Astrocyte of the hippocampus (primary cell): ENCODE measurements around the gene FUOM.
A peak's percentile ranks its signal among the peaks of the same experiment; 100 is the strongest.

Experiments
- DNase-seq: peaks from one replicate; pipeline ENCODE4 v3.0.0; 2011; ENCODE audit warnings: low read depth, low spot score

The FUOM gene

DNA sequence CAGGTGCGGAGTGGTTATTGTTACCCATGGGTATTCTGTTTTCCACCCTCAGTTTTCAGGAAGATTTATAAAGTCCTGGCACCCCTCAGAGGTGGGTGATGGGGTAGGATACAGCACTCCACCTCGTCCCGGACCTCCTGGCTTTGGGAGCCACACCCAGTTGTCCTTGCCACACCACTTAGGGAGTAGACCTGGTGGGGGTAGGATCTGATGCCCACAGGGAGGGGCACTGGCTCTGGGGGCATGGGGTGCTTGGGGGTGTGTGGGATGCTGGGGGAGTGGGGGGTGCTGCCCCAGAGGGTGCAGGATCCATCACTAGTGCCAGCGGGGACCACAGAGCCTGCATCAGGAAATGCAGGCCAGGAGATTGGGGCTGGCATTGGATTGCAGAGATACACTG, 44.6 kb downstream of the FUOM start:
- DNase-seq = no peak

DNA sequence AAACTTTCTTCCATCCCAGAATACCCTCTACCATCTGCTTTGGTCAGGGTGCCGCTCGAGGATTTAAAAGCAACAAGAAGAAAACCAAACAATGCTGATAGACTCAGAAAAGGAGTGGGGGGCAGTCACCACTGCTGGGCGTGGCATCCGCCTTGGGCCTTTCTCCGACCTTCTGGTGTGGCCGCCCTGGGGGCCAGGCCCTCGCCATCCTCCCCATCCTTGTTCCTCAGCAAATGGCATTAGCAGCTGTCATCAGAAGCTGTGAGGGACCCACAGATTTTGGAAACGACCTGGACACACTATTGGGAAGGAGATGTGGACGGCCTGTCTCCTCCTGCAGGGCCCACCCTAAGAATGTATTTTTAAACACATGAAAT, 45.1 kb downstream of the FUOM start:
- DNase-seq = no peak

DNA sequence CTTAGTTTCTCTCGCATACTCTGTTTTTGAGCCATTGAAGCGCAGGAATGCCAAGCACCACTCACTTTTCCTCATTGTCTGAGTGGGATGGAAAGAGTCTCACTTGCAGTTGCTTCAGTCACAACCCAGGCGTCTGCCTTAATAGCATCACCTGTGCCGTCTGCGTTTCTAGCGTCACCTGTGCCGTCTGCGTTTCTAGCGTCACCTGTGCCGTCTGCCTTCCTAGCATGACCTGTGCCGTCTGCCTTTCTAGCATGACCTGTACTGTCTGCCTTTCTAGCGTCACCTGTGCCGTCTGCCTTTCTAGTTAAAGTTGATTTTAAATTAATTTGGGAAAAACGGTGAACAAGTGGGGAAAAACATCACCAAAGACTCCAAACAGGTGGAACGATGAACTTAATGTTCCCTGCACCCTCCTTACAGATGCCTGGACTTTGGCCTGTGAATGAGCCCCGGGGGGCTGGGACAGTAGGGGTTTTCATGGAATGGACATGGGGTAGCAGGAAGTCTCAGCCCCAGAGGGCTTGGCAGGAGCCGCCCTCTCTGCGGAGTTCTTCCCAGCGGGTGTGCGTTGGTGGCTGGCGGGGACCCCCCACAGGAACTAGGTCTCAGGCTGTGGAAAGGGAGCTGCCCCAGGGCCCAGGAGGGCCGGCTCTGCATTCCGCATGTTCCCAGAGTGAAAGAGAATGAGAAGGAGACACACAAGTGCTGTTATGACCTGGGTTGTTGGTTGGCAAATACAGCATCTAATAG, 45.6 kb downstream of the FUOM start:
- no peak for DNase-seq

DNA sequence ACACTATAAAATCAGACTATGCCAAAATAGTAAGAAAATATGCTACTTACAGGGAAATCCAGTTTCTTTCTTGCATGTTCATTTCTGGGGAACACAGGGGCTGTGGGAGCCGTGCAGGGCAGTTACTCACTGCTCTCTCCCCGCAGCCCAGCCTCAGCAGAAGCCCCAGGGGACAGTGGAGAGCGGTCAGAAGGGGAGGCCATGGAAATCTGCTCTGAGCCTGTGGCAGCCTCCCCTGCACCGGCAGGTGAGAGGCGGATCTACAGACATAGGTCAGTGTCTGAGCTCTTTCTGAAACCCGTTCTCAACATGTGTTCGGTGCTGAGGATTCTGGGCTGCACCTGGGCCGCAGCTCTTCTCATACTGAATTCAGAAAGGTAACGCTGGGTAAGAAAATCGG, 46.2 kb downstream of the FUOM start:
- no peak for DNase-seq

DNA sequence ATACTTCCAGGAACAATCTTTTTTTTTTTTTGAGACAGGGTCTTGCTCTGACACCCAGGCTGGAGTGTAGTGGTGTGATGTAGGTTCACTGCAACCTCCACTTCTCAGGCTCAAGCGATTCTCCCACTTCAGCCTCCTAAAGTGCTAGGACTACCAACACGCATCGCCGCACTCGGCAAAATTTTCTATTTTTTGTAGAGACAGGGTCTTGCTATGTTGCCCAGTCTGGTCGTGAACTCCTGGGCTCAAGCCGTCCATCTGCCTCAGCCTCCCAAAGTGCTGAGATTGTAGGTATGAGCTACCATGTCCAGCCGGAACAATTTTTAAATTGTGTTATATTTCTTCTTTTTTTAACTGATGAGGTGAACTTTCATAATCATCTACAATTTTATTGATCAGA, 47.0 kb downstream of the FUOM start:
- DNase-seq = no peak

DNA sequence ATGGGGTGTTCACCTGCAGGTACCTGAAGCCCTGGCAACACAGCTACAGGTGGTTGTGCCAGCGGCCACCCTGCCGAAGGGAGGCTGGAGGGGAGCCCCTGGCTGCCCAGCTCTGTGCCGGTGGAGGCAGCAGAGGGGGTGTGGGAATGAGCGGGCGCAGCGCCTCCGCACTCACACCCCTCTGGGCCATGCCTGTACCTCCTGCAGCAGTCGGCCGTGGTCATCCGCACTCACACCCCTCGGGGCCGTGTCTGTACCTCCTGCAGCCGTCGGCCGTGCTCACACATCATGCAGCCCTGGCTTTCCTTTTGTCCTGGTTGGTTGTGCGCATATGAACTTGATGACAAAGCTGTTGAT, 47.4 kb downstream of the FUOM start:
- no peak for DNase-seq

DNA sequence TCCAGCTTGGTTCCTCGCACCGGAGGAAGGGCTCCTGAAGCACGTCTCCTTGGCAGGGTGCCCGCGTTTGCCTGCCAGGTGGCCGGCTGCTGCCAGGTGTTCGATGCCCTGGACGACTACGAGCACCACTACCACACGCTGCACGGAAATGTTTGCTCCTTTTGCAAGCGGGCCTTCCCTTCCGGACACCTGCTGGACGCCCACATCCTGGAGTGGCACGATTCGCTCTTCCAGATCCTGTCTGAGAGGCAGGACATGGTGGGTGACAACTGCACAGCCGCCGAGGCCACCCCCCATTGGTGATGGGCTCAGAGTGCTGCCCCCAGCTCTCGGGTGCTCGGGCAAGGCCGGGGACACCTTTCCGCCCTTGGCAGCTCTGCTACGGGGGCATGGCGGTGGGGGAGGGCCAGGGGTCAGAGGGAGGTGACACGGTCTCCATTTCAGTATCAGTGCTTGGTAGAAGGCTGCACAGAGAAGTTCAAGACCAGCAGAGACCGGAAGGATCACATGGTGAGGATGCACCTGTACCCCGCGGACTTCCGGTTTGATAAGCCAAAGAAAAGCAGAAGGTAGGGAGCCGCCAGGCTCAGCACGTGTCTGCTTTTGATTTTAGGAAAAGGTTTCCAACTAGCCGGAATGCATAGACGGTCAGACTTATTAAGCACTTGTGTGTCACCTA, 48.0 kb downstream of the FUOM start:
- DNase-seq = no peak

DNA sequence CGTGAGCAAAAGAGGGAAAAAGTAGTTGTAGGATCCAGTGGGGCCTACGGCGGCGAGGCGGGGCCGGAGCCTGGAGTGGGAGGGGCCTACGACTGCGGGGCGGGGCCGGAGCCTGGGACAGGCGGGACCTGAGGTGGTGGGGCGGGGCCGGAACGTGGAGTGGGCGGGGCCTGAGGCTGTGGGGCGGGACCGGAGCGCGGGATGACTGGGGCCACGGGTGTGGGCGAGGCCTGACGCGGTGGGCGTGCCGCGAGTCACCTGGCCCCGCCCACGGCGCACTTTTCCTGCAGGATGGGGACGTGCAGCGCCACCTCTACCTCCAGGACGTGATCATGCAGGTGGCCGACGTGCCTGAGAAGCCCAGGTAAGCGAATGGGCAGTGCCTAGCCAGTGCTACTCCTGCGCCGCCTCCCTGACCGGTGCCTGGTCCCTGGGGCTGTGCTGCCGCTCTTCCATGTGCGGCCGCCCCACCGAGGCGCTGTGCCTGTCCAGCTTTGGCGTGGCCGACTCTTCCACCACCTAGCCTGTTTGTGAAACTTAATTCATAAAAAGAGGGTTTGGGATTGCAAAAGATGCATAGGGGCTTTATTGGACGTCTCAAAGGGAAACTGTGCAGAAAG, 48.6 kb downstream of the FUOM start:
- peak; percentile 97 for DNase-seq

DNA sequence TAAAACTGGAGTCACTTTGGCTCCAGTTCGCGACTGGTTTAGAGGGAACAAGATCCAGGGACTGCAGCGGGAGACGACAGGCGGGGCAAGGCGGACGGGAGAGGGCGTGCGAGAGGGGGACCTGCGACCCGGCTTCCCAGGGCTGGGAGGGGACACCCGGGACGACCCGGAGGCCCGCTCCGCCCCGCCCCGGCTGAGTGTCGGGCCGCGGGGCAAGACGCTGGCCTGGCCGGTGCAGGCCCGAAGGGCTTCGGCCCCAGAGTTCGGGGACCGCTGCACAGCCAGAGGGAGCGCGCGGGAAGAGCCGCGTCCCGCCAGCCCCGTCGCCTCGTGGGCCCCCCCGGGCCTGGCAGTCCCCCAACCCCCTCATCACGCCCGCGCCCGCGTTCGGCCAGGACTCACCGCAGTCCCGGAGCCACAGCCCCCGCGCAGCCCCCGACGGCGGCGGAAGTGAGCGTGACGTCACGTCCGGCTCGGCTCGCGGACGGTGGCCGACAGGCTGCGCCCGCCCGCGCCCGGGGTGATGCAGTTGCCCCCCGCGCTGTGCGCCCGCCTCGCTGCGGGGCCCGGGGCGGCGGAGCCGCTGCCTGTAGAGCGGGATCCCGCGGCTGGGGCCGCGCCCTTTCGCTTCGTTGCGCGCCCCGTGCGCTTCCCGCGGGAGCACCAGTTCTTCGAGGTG, 49.3 kb downstream of the FUOM start, which contains the start of the genes TUBGCP2 and ZNF511:
TUBGCP2 (minus strand) TSS at position 452 of the 679 bp plus-strand sequence. CDS start 5,931 bp downstream, outside the sequence.
ZNF511 (plus strand) TSS at position 494 of the 679 bp plus-strand sequence; CDS start at position 524, 30 bp downstream.
- DNase-seq = peak; percentile 95

DNA sequence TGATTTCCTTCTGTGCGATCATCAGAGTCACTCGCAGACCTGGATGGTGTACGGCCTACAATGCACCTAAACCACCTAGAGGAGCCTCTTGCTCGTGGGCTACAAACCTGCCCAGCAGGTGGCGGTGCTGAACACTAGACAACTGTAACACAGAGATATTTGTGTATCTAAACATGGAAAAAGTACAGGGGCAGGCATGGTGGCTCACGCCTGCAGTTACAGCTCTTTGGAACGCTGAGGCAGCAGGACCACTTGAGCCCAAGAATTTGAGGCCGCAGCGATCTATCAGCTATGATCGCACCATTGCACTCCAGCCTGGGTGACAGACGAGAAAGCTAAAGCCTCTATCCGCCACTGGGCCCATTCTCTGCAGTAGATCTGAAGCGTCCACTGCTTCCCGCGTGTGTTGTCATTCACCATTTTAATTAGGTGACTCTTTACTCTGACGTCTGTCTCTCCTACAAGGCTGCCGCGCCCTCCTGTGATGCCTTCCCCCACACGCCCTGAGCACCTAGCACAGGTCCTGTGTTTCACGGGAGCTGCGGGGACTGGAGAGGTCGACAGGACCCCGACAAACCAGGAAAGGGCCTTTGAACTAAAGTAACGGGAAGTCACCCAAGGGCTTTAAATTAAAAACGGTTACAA, 49.9 kb downstream of the FUOM start:
- peak; percentile 87 for DNase-seq

DNA sequence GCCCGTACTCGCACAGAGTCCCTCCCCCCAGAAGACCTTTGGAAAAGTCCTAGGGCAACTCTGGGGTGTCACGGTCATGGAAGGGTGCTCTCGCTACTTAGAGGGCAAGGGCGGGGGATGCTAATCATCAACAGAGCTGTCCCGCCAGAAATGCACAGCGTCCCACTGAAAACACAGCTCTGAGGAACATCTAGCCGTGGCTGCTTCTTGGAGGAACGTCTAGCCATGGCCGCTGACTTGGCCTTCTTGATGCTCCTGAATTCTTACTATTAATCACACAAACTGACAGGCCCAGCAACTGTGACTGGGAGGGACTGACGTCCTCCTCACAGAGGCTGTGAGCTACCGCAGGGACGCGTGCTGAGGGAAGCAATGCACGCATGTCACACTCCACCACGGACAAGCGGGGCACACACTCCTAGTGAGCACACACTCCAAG, 50.9 kb downstream of the FUOM start:
- DNase-seq = no peak

DNA sequence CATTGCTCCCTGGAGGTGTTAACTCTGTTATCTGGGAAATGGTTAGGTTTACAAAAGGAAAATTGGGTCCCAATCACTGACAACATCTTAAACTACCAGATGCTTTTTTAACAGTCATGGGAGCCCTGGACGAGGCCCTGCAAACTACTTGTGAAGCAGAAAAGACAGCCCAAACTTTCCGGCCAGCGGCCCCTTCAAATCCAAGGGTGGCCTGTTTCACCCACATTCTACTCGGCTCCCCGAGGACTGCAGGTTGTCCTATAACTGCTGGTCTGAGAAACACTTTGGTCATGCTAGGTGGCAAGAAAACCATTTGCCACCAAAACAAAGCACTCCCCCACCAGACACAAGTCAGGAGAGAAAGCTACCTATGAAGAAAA, 51.7 kb downstream of the FUOM start:
- DNase-seq = no peak
